A549 (cell line): Measurements from ENCODE around the gene TNFRSF11A. TPM values are rescaled to one million over a fixed set of nuclear protein-coding genes. Genes with fewer than 3 reads are reported as not detected.

Experiments used
- ATAC-seq, 2 experiments: fragments of 200-7000 bp in 1 of 2; fragments of >200 bp in 1 of 2; cut with Nextera tagmentation in 1 of 2; cut with Tn5 transposase in 1 of 2; 3 replicates each; pipeline versions ENCODE4 v1.8.0 to v1.9.1; 2018 to 2020; ENCODE audit warnings: mild to moderate bottlenecking in 1 of 2, moderate library complexity in 1 of 2
- CTCF ChIA-PET: fragments of 300-600 bp; sonication (Branson Sonifier 250); formaldehyde crosslinking; extraction: SDS; loops from one replicate; lab custom pipeline; 2021; ENCODE audit warnings: antibody characterized with exemption, inconsistent platforms; lab: Yijun Ruan, JAX
- POLR2A ChIA-PET: fragments of 350-600 bp; formaldehyde crosslinking; extraction: SDS; loops from one replicate; lab custom pipeline; 2021; ENCODE audit warnings: antibody characterized with exemption, inconsistent platforms; lab: Yijun Ruan, JAX
- DNase-seq, 2 experiments: peaks; one replicate each; pipeline versions ENCODE4 v3.0.0 to v3.0.0-alpha.2; 2011 to 2016; ENCODE audit warnings: low read depth in 1 of 2, low spot score in 1 of 2
- FAIRE-seq: peaks from 2 replicates; lab custom pipeline; 2011; peaks lifted over from hg19 to GRCh38; lab: Jason Lieb, UNC
- H3K27ac ChIP-seq, 2 experiments: fragments of >200 bp; sonication (Bioruptor Twin); formaldehyde crosslinking; 3 replicates each; pipeline ENCODE4 v1.5.1; 2016 to 2017
- H3K4me1 ChIP-seq: fragments of >200 bp; sonication (Bioruptor Twin); formaldehyde crosslinking; 3 replicates; pipeline ENCODE4 v1.6.1; 2016
- H3K4me2 ChIP-seq: fragments of >200 bp; sonication (Bioruptor Twin); formaldehyde crosslinking; 3 replicates; pipeline ENCODE4 v1.6.1; 2016
- H3K4me3 ChIP-seq: fragments of >200 bp; sonication (Bioruptor Twin); formaldehyde crosslinking; 3 replicates; pipeline ENCODE4 v1.5.1; 2016
- H3K9me3 ChIP-seq: fragments of >200 bp; sonication (Bioruptor Twin); formaldehyde crosslinking; 3 replicates; pipeline ENCODE4 v1.6.1; 2016
- CBX2 ChIP-seq: fragments of 200-600 bp; sonication (generic); IDR thresholded peaks from 2 replicates; pipeline ENCODE4 v1.6.1; 2016; ENCODE audit warnings: low read depth, mild to moderate bottlenecking, borderline replicate concordance
- CBX8 ChIP-seq: fragments of 200-600 bp; sonication (generic); IDR thresholded peaks from 2 replicates; pipeline ENCODE4 v1.6.1; 2016
- CTCF ChIP-seq: fragments of >200 bp; sonication (Bioruptor Twin); formaldehyde crosslinking; IDR thresholded peaks from 3 replicates; pipeline ENCODE4 v1.5.1; 2016
- ELK1 ChIP-seq: fragments of 150-350 bp; IDR thresholded peaks from 2 replicates; pipeline ENCODE4 v1.6.1; 2014; ENCODE audit warnings: low read depth, mild to moderate bottlenecking, low read length
- EP300 ChIP-seq, 2 experiments: fragments of >200 bp; sonication (Bioruptor Twin); formaldehyde crosslinking; IDR thresholded peaks; 2 replicates in 1 of 2; 3 replicates in 1 of 2; pipeline ENCODE4 v1.6.1; 2016 to 2017
- ESRRA ChIP-seq: fragments of 150-350 bp; IDR thresholded peaks from 2 replicates; pipeline ENCODE4 v1.6.1; 2014; ENCODE audit warnings: mild to moderate bottlenecking, low read length, borderline replicate concordance
- HOXA7 ChIP-seq: fragments of 250-450 bp; sonication (Bioruptor Pico); IDR thresholded peaks from 2 replicates; pipeline ENCODE4 v1.5.0; 2020; ENCODE audit warnings: mild to moderate bottlenecking, moderate library complexity
- HOXB13 ChIP-seq: fragments of 250-450 bp; sonication (Bioruptor Pico); IDR thresholded peaks from 2 replicates; pipeline ENCODE4 v1.5.0; 2020; ENCODE audit warnings: low read depth, mild to moderate bottlenecking, moderate library complexity
- HOXB5 ChIP-seq: fragments of 250-450 bp; sonication (Bioruptor Pico); IDR thresholded peaks from 2 replicates; pipeline ENCODE4 v1.5.0; 2020; ENCODE audit warnings: mild to moderate bottlenecking, moderate library complexity
- JUN ChIP-seq, 2 experiments: fragments of >200 bp; sonication (Bioruptor Twin); formaldehyde crosslinking; IDR thresholded peaks; 2 replicates in 1 of 2; 3 replicates in 1 of 2; pipeline ENCODE4 v1.6.1; 2016 to 2017
- JUNB ChIP-seq: fragments of >200 bp; sonication (Bioruptor Twin); formaldehyde crosslinking; IDR thresholded peaks from 2 replicates; pipeline ENCODE4 v1.6.1; 2016
- KDM1A ChIP-seq: fragments of 200-600 bp; sonication (generic); IDR thresholded peaks from 2 replicates; pipeline ENCODE4 v1.6.1; 2016; ENCODE audit warnings: low read depth, mild to moderate bottlenecking
- KDM5A ChIP-seq: fragments of 200-600 bp; sonication (generic); IDR thresholded peaks from 2 replicates; pipeline ENCODE4 v1.6.1; 2016; ENCODE audit warnings: antibody characterized with exemption, mild to moderate bottlenecking
- PBX3 ChIP-seq: IDR thresholded peaks from 2 replicates; pipeline ENCODE4 v1.6.1; 2012
- PHF8 ChIP-seq: fragments of 200-600 bp; sonication (generic); IDR thresholded peaks from 2 replicates; pipeline ENCODE4 v1.6.1; 2016; ENCODE audit warnings: low read depth, mild to moderate bottlenecking, antibody characterized with exemption, moderate library complexity, borderline replicate concordance
- POLR2AphosphoS2 ChIP-seq: conservative IDR thresholded peaks from 2 replicates; pipeline ENCODE4 v1.6.1; 2012; ENCODE audit warnings: low read length, improper control_type of control experiment, inconsistent platforms
- RAD21 ChIP-seq, 2 experiments: fragments of >200 bp in 1 of 2; sonication (Bioruptor Twin) in 1 of 2; formaldehyde crosslinking in 1 of 2; IDR thresholded peaks in 1 of 2; conservative IDR thresholded peaks in 1 of 2; 2 replicates in 1 of 2; 3 replicates in 1 of 2; pipeline ENCODE4 v1.6.1; 2012 to 2018; ENCODE audit warnings: inconsistent platforms in 1 of 2
- REST ChIP-seq: fragments of 200-600 bp; sonication (generic); IDR thresholded peaks from 2 replicates; pipeline ENCODE4 v1.6.1; 2016; ENCODE audit warnings: antibody characterized with exemption, mild to moderate bottlenecking, moderate library complexity
- SMC3 ChIP-seq: fragments of >200 bp; sonication (Bioruptor Twin); formaldehyde crosslinking; IDR thresholded peaks from 3 replicates; pipeline ENCODE4 v1.6.1; 2018; ENCODE audit warnings: inconsistent platforms
- TFCP2L1 ChIP-seq: fragments of 250-450 bp; sonication (Bioruptor Pico); IDR thresholded peaks from 2 replicates; pipeline ENCODE4 v1.5.0; 2021; ENCODE audit warnings: mild to moderate bottlenecking
- ZNF302 ChIP-seq: fragments of 250-450 bp; sonication (Bioruptor Pico); IDR thresholded peaks from 2 replicates; pipeline ENCODE4 v1.9.0; 2021; ENCODE audit warnings: inconsistent platforms, mild to moderate bottlenecking, moderate library complexity
- WGBS: methylation state at CpG from one replicate; pipeline ENCODE4 v1.1.6; 2017; ENCODE audit errors: missing lambda C conversion rate; 5-methylcytosine and 5-hydroxymethylcytosine counted together
- polyA plus RNA-seq, 4 experiments: library from polyadenylated mRNA; depleted of rRNA in 3 of 4; stranded (reverse); fragments of >200 nt; fragmentation: RNase III in 1 of 4; extraction: RNeasy Plus Mini Kit Qiagen cat#74134 plus additional on column Dnase treatment in 1 of 4; gene quantifications; 2 replicates in 3 of 4; 3 replicates in 1 of 4; pipeline ENCODE4 v1.2.3, GENCODE V29; 2011 to 2017

TNFRSF11A gene
- polyA plus RNA-seq, 2 of the 4 experiments (the other 2 are of a cell fraction): 1.9 to 4.0 TPM

GRCh38 chr18:62321201-62321600 lies 3.9 kb upstream of the TNFRSF11A start:
- Histone ChIP-seq H3K4me1 (peaks cover under 1% of the 10 kb centered on the region; the same call in 1 of the 3 replicates), H3K4me3 (no peak overlapping the region), H3K27ac (no peak overlapping the region), H3K4me2 (no peak overlapping the region), H3K9me3 (no peaks in the 10 kb centered on the region)
- ATAC-seq (no peak), DNase-seq (no peak), FAIRE-seq (no peak)
- WGBS: 50% methylated on average over 3 of the region's 3 CpGs
- TF ChIP-seq HOXA7 (CRISPR knock-in tag): no peak
- no peak for TF ChIP-seq JUNB
- TF ChIP-seq JUN (IDR thresholded peaks at IDR 0.05): no peak
- TF ChIP-seq KDM5A: no peak
- no peak for TF ChIP-seq RAD21 (conservative IDR thresholded peaks at IDR 0.05 in 1 of 2, IDR thresholded peaks at IDR 0.05 in 1 of 2)
- TF ChIP-seq REST: no peak
- TF ChIP-seq KDM1A: no peak
- TF ChIP-seq CTCF: no peak
- TF ChIP-seq PHF8: no peak
- CTCF ChIA-PET: no interaction called here
- POLR2A ChIA-PET: no interaction called here

- H3K4me1 ChIP-seq: peaks cover 4% of the 10 kb centered on the region; the same call in 1 of the 3 replicates
- ATAC-seq: no peak
- ChIA-PET CTCF (interaction anchor here (0.7 to 3.0 kb wide), 3 partner anchors 74 to 102 kb away, joined by 3 to 14 read pairs (median 3); no protein-coding TSS in a partner anchor), POLR2A (no interaction called here)
- no peak for DNase-seq
- H3K4me3 ChIP-seq: no peak overlapping the region
- H3K4me2 ChIP-seq: no peak overlapping the region
- H3K27ac ChIP-seq: no peak overlapping the region
- no peak for TF ChIP-seq HOXB5
- TF ChIP-seq CBX8: no peak
- TF ChIP-seq TFCP2L1: no peak
- TF ChIP-seq ESRRA: no peak
- TF ChIP-seq PBX3: no peak
- no peak for TF ChIP-seq SMC3
- no peak for TF ChIP-seq POLR2AphosphoS2
- no peak for TF ChIP-seq ELK1
- TF ChIP-seq CBX2: no peak
- TF ChIP-seq HOXB13 (CRISPR knock-in tag): no peak
- no peak for TF ChIP-seq EP300 (IDR thresholded peaks at IDR 0.05)
- no peak for TF ChIP-seq ZNF302
- TF ChIP-seq HOXA7 (CRISPR knock-in tag): no peak
- no peak for FAIRE-seq
- 54% methylated on average over 6 of the region's 6 CpGs for WGBS
- H3K9me3 ChIP-seq: no peaks in the 10 kb centered on the region
Measured at GRCh38 chr18:62323483-62324180, 1.5 kb upstream of the TNFRSF11A start.
